Ammon's horn (tissue), 1 donor: Measurements from ENCODE around the gene DLG2.

Experiments used
- DNase-seq: peaks from one replicate; pipeline ENCODE4 v3.0.0-alpha.2; 2016; ENCODE audit warnings: low spot score

Gene DLG2

DNA sequence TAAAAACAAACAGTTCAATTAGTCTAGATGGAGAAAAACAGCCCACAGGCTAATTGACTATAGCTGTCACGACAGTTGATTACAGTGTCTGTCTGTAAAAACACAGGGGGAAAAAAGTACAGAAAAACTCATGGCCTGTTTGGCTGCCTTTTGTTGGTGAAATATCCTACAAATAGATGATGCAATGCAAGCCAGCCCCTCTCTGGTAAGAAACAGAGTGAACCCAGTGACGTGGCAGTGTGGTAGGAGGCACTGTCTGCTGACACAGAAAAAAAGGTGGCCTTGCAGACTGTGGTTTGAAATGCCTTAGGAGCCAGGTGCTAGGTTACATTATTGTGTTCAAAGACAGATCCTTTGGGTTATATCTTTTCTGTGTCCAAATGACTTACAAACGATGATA is 1909.6 kb downstream of the DLG2 start:
- DNase-seq, result peak; percentile 29

- no peak for DNase-seq
Observed at GRCh38 chr11:83715927-83716535, 1911.1 kb downstream of the DLG2 start.

DNA sequence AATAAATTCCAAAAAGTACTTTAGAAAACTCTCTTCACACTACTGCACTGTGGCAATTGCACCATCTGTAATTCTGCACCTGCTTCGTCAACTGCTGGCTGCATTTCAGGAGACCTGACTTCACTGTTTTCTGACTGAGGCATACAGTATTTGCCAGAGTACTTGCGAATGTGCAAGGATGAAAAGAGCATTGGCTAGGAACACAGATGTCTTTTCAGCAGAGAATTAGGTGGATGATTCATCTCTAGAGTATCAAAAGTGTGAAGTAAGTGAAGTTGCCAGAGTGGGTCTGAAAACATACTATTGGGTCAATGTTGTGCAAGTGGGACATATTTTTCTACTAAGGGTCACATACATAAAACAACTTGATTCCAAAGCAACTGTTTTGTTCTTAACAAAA is 1913.4 kb downstream of the DLG2 start:
- peak; percentile 72 for DNase-seq

GRCh38 chr11:83711106-83711527 is 1916.0 kb downstream of the DLG2 start:
- no peak for DNase-seq

DNA sequence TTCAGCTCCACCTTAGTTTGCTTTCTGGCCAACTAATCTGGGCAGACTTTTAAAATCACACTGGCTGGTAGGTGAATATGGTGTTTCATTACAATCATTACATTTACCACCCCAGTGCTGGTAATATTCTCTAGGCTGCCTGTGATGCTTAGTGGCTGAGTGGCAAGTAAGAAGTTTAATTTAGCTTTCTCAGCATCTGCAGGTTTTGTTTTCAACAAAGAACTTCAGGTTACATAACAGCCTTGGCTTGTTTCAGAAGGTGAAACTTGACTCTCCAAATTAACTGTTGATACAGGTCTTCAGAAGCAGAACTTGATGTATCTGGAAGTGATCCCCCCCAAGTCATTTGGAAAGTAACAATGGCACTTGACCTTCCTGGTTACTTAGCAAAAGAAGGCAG is 1917.7 kb downstream of the DLG2 start:
- no peak for DNase-seq

GRCh38 chr11:83706566-83706965 is 1920.6 kb downstream of the DLG2 start:
- no peak for DNase-seq

DNA sequence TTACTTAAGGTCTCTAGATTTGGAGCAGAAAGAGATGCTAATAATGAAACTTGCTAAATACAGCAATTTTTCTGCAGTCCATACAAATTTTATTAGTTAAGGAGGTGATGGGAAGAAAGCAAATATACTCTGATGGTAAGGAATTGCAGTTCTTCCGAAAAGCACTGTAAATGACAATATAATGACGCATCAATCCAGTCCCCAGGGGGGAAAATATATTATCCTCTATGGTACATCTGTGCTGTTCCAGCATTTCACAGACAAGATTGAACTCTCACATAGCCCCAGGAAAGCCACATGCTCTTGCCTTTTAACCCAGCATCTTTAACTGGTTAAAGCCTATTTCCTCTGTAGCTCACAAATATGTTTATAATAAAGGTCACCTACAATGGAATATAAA is 1924.3 kb downstream of the DLG2 start:
- no peak for DNase-seq

GRCh38 chr11:83697518-83697917 is 1929.6 kb downstream of the DLG2 start:
- DNase-seq, result no peak

DNA sequence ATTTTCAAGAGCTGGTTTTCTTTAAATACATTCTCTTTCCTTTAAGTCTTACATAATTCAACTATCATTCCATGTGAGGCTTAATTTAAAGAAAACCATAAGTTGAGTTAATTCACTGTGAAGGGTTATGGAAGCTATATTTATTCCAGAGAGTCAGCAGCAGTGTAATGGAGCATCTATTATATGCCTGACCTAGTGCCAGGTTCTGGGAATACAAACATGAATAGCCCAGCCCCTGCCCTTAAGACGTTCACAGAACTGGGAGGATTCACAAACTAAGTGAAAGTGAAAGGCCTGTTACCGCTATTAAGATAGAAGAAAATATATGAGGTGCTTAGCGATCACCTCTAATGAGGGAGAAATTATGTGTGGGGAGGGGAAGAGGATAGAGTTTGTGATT is 1932.1 kb downstream of the DLG2 start:
- no peak for DNase-seq

- DNase-seq, result peak; percentile 66
Observed at GRCh38 chr11:83694191-83694910, 1932.8 kb downstream of the DLG2 start.

- DNase-seq, result no peak
Observed at GRCh38 chr11:83693306-83693992, 1933.7 kb downstream of the DLG2 start.

- no peak for DNase-seq
Observed at GRCh38 chr11:83692675-83693074, 1934.5 kb downstream of the DLG2 start.

GRCh38 chr11:83691451-83691950 is 1935.6 kb downstream of the DLG2 start:
- peak; percentile 15 for DNase-seq

- no peak for DNase-seq
Observed at GRCh38 chr11:83689144-83689780, 1937.9 kb downstream of the DLG2 start.

DNA sequence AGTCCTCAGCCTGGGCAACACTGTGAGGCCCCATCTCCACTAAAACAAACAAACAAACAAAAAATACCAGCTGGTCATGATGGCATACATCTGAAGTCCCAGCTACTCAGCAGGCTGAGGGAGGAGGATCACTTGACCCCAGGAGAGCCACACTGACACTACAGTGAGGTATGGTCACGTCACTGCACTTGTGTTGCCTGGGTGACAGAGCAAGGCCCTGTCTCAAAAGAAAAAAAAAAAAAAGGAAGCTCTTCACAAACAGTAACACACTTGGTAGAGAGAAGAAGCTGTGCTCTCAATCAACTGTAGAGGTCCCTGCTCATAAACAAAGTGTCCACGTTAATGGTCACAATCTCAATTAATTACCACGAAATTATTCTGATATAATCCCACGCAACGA is 1939.4 kb downstream of the DLG2 start:
- DNase-seq, result no peak

GRCh38 chr11:83685730-83686129 is 1941.4 kb downstream of the DLG2 start:
- no peak for DNase-seq

DNA sequence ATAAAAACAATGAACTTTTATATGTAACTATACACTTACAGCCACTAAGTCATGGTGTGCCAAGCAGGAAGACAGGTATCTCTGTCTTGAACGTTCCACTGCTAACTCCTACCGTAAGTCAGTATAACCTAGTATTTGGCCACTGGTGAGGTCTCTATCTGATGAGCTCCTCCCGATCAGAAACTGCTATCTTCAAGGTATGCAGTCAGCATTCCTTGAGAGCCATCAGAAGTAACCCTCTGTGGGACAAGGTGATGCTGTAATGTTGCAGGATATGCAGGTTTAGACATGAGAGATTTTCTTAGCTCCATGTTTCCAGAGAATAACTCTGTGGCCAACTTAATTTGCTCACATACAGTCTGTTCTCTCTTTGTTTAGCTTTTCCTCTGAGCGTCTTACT is 1943.1 kb downstream of the DLG2 start:
- no peak for DNase-seq

GRCh38 chr11:83682611-83682973 is 1944.6 kb downstream of the DLG2 start:
- no peak for DNase-seq

GRCh38 chr11:83681906-83682610 is 1945.1 kb downstream of the DLG2 start:
- peak; percentile 47 for DNase-seq

- DNase-seq, result peak; percentile 50
Observed at GRCh38 chr11:83681031-83681781, 1945.9 kb downstream of the DLG2 start.

- no peak for DNase-seq
Observed at GRCh38 chr11:83680321-83680720, 1946.8 kb downstream of the DLG2 start.
